HG03196 (cell line): ENCODE results near the gene CNBD2.
"Not testable (repeated sequence)": the region's sequence is repeated elsewhere in the genome, so short reads cannot be mapped to it uniquely, and the experiment has no call there.

Experiments
- ATAC-seq: cut with Tn5 transposase; IDR thresholded peaks from one replicate; pipeline ENCODE4 v1.9.1; 2021; ENCODE audit not compliant: unreplicated experiment

The CNBD2 gene

DNA sequence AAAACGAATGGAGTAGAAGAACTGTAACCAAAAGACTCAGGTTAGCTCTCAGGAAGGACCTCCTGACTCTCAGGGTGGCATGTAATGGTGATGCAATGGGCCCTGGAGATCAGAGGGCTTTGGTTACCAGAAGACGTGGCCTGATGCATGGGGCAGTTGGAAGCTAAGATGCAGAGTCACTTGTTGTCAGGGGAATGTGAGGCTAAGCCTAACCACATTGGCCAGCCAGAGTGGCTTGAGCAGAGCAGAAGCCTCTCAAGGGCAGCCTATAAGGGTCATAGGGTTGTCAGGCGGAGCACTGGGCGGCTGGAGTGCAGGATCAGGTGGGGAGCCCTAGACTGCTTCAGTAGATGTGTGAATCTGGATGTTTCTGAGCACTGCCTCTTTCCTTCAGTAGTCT lies 5.9 kb downstream of the CNBD2 start:
- ATAC-seq: no peak

DNA sequence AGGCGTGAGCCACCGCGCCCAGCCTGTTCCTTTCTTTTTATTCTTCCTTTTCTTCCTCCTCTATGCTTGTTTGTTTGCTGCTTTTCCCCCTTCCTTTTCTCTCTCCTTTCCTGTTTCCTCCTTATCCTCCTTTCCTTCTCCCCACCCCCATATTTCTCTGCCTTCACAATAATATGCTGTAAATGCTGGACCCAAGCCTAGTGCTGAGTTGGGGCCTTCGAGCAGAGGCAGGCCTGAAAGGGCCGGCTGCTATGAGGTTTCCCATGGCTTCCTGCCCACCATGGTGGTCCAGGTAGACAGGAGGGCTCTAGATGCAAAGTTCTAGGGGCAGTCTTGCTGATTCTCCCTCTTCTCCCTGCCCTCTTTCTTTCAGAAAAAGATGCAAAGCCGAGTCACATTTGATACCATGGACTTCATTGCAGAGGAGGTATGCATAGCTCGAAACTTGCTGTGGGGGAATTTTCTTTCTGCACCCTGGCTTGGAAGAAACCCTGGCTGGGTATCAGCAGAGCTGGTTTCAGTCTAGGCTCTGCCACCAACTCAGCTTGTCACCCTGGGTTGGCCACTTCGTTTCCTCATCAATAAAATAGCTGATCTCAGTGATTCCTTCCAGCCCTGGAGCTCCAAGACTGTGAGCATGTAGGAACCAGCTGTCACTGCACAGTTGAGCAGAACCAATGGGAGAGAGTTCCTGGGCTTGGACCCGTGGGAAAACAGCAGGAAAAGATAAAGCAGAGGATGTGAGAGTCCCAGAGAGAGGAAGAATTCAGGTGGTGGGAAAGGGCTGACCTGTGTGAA lies 7.4 kb downstream of the CNBD2 start:
- no peak for ATAC-seq

DNA sequence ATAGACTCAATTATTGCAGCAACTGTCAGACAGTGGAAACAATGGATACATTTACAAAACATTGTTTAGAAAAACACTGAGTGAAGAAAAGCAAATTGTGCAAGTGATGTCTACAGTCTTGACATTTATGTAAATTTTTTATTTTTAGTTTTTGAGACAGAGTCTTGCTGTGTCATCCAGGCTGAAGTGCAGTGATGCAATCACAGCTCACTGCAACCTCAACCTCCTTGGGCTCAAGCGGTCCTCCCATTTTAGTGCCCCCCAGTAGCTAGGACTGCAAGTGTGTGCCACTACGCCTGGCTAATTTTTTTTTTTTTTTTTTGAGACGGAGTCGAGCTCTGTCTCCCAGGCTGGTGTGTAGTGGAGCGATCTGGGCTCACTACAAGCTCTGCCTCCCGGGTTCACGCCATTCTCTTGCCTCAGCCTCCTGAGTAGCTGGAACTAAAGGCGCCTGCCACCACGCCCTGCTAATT lies 9.7 kb downstream of the CNBD2 start:
- no peak for ATAC-seq

DNA sequence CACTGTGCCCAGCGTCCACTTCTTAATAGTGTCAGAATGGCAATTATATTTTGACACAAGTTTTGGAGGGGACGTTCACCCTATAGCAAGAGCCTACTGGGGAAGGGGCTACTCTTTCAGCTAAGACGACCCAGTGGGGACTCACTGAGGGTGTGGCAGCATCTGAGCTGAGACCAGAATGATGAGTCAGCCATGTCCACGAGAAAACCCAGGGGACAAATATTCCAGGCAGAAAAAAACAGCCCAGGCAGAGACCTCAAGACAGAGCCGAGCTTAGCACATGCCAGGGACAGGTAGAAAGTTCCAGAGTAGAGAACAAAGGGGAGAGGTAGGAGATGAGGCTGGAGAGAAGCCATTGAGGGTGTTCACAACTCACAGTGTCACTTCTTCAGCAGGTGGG lies 11.2 kb downstream of the CNBD2 start:
- no peak for ATAC-seq

DNA sequence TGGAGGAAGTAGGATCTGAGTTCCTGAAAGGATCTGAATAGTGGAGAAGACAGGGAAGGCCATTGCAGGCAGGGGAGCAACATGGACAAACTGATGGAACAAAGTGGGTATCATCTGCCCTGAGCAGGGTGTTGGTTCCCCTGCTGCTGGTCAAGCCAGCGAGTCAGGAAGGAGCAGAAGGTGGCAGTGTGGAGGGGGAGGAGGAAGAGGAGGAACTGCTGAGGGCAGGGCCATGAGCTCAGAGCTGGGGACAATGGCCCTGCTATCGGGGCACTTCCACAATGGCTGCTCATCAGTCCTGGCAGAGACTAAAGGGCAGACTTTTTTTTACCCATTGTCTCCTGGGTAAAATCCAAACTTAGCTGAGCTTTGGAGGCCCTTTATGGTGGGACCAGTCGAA lies 13.6 kb downstream of the CNBD2 start:
- no peak for ATAC-seq

DNA sequence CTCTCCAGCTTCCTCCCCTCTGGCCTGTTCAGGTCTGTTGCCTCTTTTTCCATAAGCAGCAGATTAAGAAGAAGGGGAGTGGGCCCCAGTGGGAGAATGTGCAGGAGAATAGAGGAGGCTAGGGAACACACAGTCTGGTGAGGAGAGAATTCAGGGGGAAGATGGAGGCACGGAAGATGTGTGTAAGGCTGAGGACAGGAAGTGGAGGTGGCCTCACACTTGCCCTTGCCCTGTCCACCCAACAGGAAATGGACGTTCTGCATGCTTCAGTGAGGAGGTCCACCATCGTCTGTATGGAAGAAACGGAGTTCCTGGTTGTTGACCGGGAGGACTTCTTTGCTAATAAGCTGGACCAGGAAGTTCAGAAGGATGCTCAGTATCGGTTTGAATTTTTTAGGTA lies 16.0 kb downstream of the CNBD2 start:
- no peak for ATAC-seq

DNA sequence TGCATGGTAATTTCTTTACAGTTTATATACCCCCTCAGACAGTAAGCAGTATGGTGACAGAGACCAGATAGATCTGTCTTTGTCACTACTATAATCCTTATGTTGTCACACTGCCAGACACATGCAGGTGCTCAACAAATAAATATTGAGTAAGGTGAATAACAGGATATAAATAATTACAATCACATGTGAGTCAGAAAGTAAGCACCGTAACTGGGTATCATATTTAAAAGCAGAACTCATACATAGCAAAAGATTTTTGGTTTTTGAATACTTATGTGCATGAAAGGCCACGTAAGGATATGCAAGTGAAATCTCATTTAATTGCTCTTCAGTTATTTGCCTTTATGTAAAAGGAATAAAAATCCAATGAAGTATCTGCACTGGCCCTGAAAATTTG lies 17.4 kb downstream of the CNBD2 start:
- no peak for ATAC-seq

DNA sequence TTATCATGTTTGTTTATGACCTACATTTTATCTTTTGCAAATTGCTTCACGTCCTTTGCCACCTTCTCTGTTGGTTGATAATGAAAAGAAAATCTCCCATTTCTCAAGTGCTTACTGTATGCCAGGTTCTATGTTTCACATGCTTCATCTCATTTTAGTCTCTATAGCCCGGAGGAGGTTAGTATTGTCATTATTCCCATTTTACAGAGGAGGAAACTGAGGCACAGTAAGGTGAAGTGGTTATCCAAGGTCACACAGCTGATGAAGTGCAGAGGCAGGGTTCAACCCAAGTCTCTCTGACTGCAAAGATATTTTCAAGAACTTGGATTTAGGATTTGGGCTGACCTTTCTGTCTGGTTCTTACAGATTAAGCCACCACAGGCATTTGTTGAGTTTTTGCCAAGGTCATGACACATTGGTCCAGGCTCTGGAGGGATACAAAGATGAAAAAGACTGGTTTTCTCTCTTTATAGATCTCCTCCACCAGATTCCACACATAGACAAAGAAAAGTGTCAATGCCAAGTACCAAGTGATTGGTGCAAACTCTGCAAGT lies 20.6 kb downstream of the CNBD2 start:
- no peak for ATAC-seq

DNA sequence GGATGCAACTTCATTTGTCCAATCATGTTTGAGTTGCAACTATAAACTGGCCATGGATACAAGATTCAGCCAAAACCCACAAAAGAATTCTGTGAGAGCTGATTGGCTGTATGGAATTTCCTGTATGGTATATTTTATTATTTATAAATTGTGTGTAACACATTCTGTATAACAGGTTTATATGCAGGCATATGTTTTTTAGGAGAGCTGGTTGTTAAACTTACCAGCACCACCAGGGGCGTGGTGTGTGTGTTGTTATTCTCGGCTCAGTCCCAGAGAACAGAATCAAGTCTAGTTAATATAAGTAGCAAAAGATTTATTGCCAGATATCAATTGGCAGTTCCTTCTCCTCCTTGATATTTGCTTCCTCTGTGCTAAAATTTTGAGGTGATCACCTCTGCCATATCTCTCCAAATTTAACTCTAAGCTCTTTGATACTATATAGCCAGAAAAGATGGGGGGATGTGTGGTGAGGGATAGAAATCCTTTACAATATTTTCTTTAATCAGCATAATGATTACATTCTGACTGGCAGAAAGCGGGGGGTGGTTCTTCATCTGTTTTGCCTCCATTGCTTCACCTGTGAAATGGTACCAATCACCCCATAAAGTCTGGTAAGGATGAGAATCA lies 22.9 kb downstream of the CNBD2 start:
- ATAC-seq: no peak

DNA sequence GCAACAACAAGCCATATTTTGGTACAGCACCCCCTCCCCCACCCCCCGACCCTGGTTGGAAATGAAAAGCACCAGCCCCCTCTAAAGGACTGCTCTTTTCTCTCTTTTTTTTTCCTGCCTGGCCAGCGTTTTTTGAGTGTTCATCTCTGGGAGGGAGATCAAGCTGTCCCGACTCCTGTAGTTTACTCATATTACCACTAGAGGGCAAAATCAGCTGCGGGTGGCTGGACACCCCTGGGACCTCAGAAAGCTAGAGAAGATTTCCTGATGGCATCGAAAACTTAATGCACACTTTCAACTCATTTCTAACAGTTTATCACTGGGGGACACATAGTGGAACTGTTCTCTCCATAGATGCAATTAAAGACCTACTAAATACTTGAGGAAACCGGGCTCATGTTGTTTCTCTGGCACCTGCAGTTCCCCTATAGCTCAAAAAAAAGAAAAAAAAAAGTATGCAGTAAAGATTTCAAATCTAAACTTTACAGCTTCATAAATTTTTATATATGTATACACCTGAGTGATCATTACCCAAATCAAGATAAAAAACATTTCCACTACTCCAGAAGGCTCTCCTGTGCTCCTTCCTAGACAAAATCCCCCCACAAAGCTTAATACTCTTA lies 24.4 kb downstream of the CNBD2 start:
- no peak for ATAC-seq

DNA sequence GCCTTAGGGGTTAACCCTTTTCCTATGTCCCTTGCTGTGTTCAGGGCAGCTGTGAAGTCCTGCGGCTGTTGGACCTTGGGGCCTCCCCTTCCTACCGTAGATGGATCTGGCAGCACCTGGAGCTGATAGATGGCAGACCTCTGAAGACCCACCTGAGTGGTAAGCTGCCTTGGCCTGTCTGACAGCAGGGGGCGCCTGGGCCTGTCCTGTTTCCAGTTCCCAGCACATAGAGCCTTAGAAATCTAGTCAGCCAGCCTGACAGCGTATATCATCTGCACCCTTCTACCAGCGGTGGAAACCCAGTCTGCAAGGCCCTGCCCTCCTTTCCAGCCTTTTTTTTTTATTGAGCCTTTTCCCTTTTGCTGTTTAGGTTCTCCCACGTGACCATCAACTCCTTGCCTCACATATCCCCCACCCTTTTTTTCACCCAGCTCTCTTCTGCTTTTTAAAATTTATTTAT lies 26.6 kb downstream of the CNBD2 start:
- ATAC-seq: no peak

DNA sequence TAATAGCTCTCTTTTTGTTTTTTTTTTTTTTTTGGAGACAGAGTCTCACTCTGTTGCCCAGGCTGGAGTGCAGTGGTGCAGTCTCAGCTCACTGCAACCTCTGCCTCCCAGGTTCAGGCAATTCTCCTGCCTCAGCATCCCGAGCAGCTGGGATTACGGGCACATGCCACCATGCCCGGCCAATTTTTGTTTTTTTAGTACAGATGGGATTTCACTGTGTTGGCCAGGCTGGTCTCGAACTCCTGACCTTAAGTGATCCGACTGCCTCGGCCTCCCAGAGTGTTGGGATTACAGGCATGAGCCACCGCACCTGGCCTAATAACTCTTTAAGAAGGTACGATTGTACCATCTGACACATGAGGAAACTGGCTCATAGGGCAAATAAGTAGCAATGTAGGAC lies 28.1 kb downstream of the CNBD2 start:
- not testable (repeated sequence) for ATAC-seq

DNA sequence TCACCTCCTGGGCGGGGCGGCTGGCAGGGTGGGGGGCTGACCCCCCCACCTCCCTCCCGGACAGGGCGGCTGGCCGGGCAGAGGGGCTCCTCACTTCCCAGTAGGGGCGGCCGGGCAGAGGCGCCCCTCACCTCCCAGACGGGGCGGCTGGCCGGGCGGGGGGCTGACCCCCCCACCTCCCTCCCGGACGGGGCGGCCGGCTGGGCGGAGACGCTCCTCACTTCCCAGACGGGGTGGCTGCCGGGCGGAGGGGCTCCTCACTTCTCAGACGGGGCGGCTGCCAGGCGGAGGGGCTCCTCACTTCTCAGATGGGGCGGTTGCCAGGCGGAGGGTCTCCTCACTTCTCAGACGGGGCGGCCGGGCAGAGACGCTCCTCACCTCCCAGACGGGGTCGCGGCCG lies 32.9 kb downstream of the CNBD2 start:
- ATAC-seq: not testable (repeated sequence)

DNA sequence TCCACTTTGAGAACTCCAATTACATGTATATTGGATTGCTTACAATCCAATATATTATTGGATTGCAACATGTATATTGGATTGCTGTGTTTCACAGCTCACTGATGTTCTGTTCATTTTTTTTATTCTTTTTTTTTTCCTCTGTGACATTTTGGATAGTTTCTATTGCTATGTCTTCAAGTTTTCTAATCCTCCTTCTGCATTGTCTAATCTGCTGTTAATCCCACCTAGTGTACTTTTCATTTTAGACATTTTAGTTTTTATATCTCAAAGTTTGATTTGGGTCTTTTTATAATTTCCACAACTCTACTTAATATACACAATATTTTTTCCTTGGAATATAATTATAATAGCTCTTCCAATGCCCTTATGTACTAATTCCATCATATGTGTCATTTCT lies 34.5 kb downstream of the CNBD2 start:
- ATAC-seq: no peak

DNA sequence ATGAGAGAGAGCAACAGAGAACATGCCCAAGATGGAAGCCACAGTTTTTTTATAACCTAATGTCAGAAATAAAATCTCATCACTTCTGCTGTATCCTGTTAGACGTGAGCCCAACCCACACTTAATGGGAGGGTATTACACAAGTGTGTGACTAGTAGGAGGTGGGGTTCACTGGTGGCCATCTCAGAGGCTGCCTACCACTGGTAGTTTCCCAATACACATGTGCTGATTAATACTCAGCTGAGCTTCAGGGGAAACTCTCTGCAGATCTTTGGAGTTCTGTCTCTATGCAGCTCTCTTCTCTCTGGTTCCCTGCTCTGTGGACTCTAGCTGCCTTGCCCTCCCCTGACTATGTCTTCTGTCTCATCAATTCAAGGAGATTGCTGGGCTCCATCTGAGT lies 35.7 kb downstream of the CNBD2 start:
- ATAC-seq: no peak

DNA sequence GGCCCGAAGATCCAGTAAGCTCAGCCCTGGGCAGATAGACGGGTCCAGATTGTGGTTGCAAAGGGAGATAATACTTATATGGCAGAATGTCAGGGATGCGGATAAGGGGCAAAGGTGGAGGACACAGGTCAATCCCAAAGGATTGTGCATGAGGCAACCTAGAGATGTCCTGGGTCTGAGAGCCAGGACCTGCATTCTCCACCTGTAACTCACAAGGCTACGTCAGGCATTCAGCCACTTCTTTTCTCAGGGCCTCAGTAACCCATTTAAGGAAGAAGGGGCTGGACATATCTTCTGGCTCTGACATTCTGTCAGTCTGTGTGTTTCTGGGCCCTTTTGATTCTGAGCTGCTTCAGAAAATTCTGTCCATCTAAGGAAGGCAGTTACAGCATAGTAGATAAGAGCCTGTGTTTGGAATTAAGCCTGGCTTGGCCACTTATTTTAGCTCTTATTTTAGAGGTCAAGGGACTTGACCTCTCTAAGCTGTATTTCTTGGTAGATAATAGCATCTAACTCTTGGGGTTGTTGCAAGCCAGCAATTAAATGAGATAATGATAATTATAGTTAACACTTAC lies 40.2 kb downstream of the CNBD2 start:
- ATAC-seq: no peak

DNA sequence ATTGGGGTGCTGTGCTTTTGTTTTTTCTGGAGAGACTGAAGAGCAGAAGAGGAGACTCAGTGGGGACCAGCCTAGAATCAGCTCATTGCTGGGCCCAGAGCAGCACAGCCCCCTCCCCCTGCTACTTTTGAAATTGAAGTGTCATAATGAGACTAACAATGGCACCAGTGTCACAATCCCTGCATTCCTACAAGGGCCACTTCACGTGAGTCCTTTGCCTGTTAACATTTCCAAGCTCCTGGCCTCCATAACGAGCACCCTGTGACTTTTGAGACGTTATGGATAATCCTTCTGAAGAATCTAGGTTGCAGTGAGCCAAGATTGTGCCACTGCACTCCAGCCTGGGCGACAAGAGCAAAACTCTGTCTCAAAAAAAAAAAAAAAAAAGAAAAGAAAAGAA lies 41.7 kb downstream of the CNBD2 start:
- ATAC-seq: no peak

DNA sequence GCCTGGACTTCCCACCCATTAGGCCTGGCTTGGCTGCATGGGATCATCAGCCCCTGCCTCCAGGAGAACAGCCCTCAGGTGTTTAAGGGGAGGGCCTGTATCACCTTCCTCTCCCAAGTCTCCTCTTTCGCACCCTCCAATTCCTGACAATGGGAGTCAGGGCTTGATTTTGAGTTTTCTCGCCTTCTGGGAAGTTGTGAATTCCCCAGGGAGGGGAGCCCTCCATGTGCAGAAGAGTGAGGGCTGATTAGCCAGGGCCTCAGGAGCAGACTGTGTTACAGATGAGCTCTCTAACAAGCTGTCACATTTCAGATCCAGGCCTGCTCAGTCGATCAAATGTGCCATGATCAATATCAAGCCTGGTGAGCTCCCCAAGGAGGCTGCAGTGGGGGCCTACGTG lies 42.4 kb downstream of the CNBD2 start:
- ATAC-seq: no peak

DNA sequence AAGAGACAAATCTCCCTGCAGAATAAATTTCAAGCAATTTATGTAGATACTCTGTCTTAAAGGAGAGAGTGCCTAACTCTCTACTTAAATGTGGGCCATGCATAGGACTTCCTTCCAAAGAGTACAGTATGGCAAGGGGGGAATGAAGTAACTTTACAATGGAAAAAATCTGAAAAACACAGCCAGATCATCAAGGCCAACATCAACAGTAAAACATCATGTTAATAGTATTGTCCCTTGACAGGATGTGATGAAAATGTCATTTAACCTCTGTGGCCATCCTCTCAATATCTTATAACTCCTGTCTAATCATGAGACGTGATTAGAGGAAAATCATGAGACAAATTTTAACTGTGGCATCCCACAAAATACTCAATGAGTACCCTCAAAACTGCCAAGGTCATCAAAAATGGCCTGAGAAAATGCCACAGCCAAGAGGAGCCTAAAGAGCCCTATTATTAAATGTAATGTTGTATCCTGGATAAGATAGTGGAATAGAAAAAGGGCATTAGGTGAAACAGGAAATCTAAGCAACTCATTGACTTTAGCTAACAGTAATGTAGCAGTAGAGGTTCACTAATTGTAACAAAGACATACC lies 47.5 kb downstream of the CNBD2 start:
- ATAC-seq: no peak

DNA sequence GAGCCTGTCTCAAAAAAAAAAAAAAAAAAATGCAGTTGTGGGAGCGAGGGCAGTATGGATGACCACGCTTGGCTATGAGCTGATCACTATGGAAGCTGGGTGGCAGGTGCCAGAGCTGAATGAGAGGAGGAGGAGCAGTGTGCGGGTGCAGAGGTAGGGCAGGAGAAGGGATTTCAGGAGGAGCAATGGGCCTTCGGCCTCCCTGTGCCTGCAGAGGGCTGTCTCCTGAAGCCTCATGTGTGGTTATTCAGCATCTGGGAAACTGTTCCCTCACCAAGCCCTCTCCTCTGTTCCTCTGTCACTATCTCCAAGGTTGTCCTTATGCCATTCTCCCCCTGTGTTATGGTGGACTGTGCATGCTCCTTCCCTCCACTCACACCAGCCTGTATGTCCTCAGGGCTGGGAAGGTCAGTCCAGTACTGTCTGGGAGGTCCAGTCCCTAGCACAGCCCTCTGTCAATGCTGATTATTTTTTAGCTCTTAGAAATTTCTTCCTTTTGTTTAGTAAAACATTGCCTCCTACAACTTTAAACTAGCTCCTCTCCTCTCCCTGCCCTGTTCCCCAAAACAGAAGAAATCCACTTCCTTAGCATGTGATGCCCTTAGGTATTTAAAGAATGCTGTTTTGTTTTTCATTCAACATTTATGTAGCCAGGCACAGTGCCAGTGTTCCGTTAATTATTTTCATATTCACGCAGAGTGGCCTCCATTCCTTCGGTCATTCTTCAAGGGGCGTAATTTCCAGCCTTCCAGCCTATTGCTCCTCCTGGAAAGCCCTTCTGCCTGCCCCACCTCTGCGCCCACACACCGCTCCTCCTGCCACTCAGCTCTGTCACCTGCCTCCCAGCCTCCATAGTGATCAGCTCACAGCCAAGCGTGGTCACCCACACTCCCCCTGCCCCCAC lies 48.9 kb downstream of the CNBD2 start:
- ATAC-seq: no peak
